H1 (cell line): ENCODE measurements around the gene PLPPR1. TPM values are rescaled to one million over a fixed set of nuclear protein-coding genes. Genes with fewer than 3 reads are reported as not detected.

ENCODE experiments used
- CTCF ChIA-PET: fragments of 300-600 bp; sonication (Branson Sonifier 250); formaldehyde crosslinking; loops from one replicate; lab custom pipeline; 2021; ENCODE audit not compliant: partially characterized antibody; lab: Charles Lee
- POLR2A ChIA-PET: fragments of 300-600 bp; sonication (Branson Sonifier 250); formaldehyde crosslinking; loops from one replicate; lab custom pipeline; 2021; ENCODE audit warnings: inconsistent platforms; ENCODE audit not compliant: partially characterized antibody; lab: Charles Lee
- DNase-seq, 2 experiments: peaks; one replicate each; pipeline versions ENCODE4 v3.0.0 to v3.0.0-alpha.2; 2010 to 2022; ENCODE audit warnings: low spot score in 2 of 2, low read depth in 1 of 2, mixed read lengths in 1 of 2
- FAIRE-seq: peaks from 2 replicates; lab custom pipeline; 2011; peaks lifted over from hg19 to GRCh38; lab: Jason Lieb, UNC
- H2AFZ ChIP-seq: 2 replicates; pipeline ENCODE4 v1.8.1; 2012; ENCODE audit warnings: low read length, inconsistent platforms
- H2AK5ac ChIP-seq: 2 replicates; pipeline ENCODE4 v1.6.1; 2013; ENCODE audit warnings: low read depth, low read length
- H2BK120ac ChIP-seq: replicated peaks from 2 replicates; pipeline ENCODE3; 2013; ENCODE audit warnings: low read depth, low read length, inconsistent platforms
- H2BK12ac ChIP-seq: 2 replicates; pipeline ENCODE4 v1.6.1; 2013; ENCODE audit warnings: low read depth, low read length
- H2BK15ac ChIP-seq: 2 replicates; pipeline ENCODE4 v1.6.1; 2013; ENCODE audit warnings: low read length
- H2BK20ac ChIP-seq: 2 replicates; pipeline ENCODE4 v1.6.1; 2013; ENCODE audit warnings: low read length
- H2BK5ac ChIP-seq: 2 replicates; pipeline ENCODE4 v1.6.1; 2013; ENCODE audit warnings: low read depth, low read length
- H3K14ac ChIP-seq: 2 replicates; pipeline ENCODE4 v1.6.1; 2013; ENCODE audit warnings: inconsistent platforms; ENCODE audit not compliant: insufficient read length
- H3K18ac ChIP-seq: 2 replicates; pipeline ENCODE4 v1.6.1; 2013; ENCODE audit warnings: low read length; ENCODE audit errors: extremely low read depth
- H3K23ac ChIP-seq: 2 replicates; pipeline ENCODE4 v1.6.1; 2013; ENCODE audit warnings: inconsistent platforms; ENCODE audit not compliant: insufficient read length
- H3K23me2 ChIP-seq: 2 replicates; pipeline ENCODE4 v1.6.1; 2013; ENCODE audit warnings: low read depth, low read length
- H3K27ac ChIP-seq: 2 replicates; pipeline ENCODE4 v1.6.1; 2011; ENCODE audit warnings: low read depth, low read length, inconsistent platforms
- H3K27me3 ChIP-seq, 4 experiments: replicated peaks in 1 of 4; 1 replicate in 1 of 4; 2 replicates in 3 of 4; pipeline versions ENCODE4 v1.6.1 to v1.8.1; 2011 to 2013; ENCODE audit warnings: low read length in 3 of 4, mild to moderate bottlenecking in 3 of 4, inconsistent platforms in 2 of 4, mixed read lengths in 2 of 4, moderate library complexity in 1 of 4; ENCODE audit not compliant: control insufficient read depth in 3 of 4, insufficient read depth in 3 of 4; ENCODE audit errors: extremely low read depth in 1 of 4
- H3K36me3 ChIP-seq, 4 experiments: 2 replicates each; pipeline versions ENCODE4 v1.6.1 to v1.8.1; 2011 to 2013; ENCODE audit warnings: mild to moderate bottlenecking in 4 of 4, low read length in 3 of 4, moderate library complexity in 2 of 4, control low read depth in 1 of 4, inconsistent platforms in 1 of 4; ENCODE audit not compliant: insufficient read depth in 4 of 4, control insufficient read depth in 2 of 4
- H3K4ac ChIP-seq: replicated peaks from 2 replicates; pipeline ENCODE3; 2013; ENCODE audit warnings: low read length, low read depth, mixed read lengths, inconsistent platforms; ENCODE audit not compliant: insufficient read length
- H3K4me1 ChIP-seq, 4 experiments: replicated peaks in 1 of 4; 1 replicate in 1 of 4; 2 replicates in 3 of 4; pipeline versions ENCODE4 v1.6.1 to v1.8.1; 2011 to 2013; ENCODE audit warnings: low read length in 3 of 4, inconsistent platforms in 2 of 4, mixed read lengths in 1 of 4; ENCODE audit not compliant: insufficient read depth in 4 of 4, control insufficient read depth in 3 of 4
- H3K4me2 ChIP-seq, 2 experiments: 2 replicates each; pipeline versions ENCODE4 v1.6.1 to v1.8.1; 2011 to 2013; ENCODE audit warnings: low read depth in 2 of 2, low read length in 2 of 2, control low read depth in 1 of 2, inconsistent platforms in 1 of 2, mild to moderate bottlenecking in 1 of 2; ENCODE audit not compliant: insufficient read depth in 1 of 2
- H3K4me3 ChIP-seq, 4 experiments: fragments of 200-600, 300-600 bp in 1 of 4; sonication (generic), shearing (Covaris generic), sonication (Bioruptor Twin) in 1 of 4; 2 replicates each; pipeline versions ENCODE4 v1.5.1 to v1.8.1; 2011 to 2016; ENCODE audit warnings: low read length in 4 of 4, low read depth in 3 of 4, control low read depth in 2 of 4, inconsistent platforms in 2 of 4, mild to moderate bottlenecking in 2 of 4, mixed read lengths in 1 of 4, moderate library complexity in 1 of 4; ENCODE audit not compliant: insufficient read depth in 2 of 4; ENCODE audit errors: extremely low read depth in 1 of 4
- H3K56ac ChIP-seq: replicated peaks from 2 replicates; pipeline ENCODE3; 2013; ENCODE audit warnings: low read depth, mild to moderate bottlenecking, mixed read lengths, low read length, inconsistent platforms; ENCODE audit not compliant: insufficient read length
- H3K79me1 ChIP-seq: 2 replicates; pipeline ENCODE4 v1.6.1; 2013; ENCODE audit warnings: low read depth, low read length, control low read depth
- H3K79me2 ChIP-seq, 2 experiments: 2 replicates each; pipeline versions ENCODE4 v1.6.1 to v1.8.1; 2012 to 2013; ENCODE audit warnings: low read length in 2 of 2, mild to moderate bottlenecking in 2 of 2, inconsistent platforms in 1 of 2; ENCODE audit not compliant: insufficient read depth in 2 of 2, control insufficient read depth in 1 of 2
- H3K9ac ChIP-seq, 4 experiments: replicated peaks in 1 of 4; 1 replicate in 1 of 4; 2 replicates in 3 of 4; pipeline versions ENCODE4 v1.6.1 to v1.8.1; 2011 to 2013; ENCODE audit warnings: low read depth in 3 of 4, low read length in 3 of 4, control low read depth in 2 of 4, mild to moderate bottlenecking in 2 of 4, moderate library complexity in 2 of 4, inconsistent platforms in 1 of 4; ENCODE audit errors: extremely low read depth in 1 of 4
- H3K9me3 ChIP-seq, 2 experiments: 2 replicates each; pipeline versions ENCODE4 v1.6.1 to v1.8.1; 2012 to 2013; ENCODE audit warnings: mild to moderate bottlenecking in 2 of 2, moderate library complexity in 2 of 2, control low read depth in 1 of 2, inconsistent platforms in 1 of 2, low read depth in 1 of 2, low read length in 1 of 2, mixed read lengths in 1 of 2; ENCODE audit not compliant: insufficient read depth in 2 of 2
- H4K20me1 ChIP-seq, 2 experiments: replicated peaks in 1 of 2; 2 replicates each; pipeline versions ENCODE3 to v1.8.1; 2011 to 2013; ENCODE audit warnings: inconsistent platforms in 2 of 2, low read length in 2 of 2, mild to moderate bottlenecking in 1 of 2; ENCODE audit not compliant: insufficient read depth in 2 of 2, control insufficient read depth in 1 of 2
- H4K5ac ChIP-seq: 2 replicates; pipeline ENCODE4 v1.6.1; 2013; ENCODE audit warnings: low read length, low read depth, mixed read lengths, inconsistent platforms; ENCODE audit not compliant: insufficient read length
- H4K8ac ChIP-seq: 2 replicates; pipeline ENCODE4 v1.8.0; 2013; ENCODE audit warnings: mild to moderate bottlenecking, moderate library complexity, low read length, inconsistent platforms; ENCODE audit not compliant: insufficient read depth; ENCODE audit errors: extremely low read depth
- H4K91ac ChIP-seq: replicated peaks from 2 replicates; pipeline ENCODE3; 2013; ENCODE audit warnings: low read length, mixed read lengths, inconsistent platforms; ENCODE audit not compliant: insufficient read length
- CEBPB ChIP-seq: IDR thresholded peaks from 2 replicates; pipeline ENCODE4 v1.6.1; 2012; ENCODE audit warnings: low read depth, low read length
- CTCF ChIP-seq, 3 experiments: IDR thresholded peaks; 1 replicate in 2 of 3; 2 replicates in 1 of 3; pipeline versions ENCODE4 v1.5.1 to v1.6.1; 2011; ENCODE audit warnings: low read length in 3 of 3, mild to moderate bottlenecking in 3 of 3, inconsistent platforms in 2 of 3, low read depth in 1 of 3, moderate library complexity in 1 of 3; ENCODE audit not compliant: insufficient read depth in 1 of 3; ENCODE audit errors: control extremely low read depth in 1 of 3
- FOSL1 ChIP-seq: IDR thresholded peaks from 2 replicates; pipeline ENCODE4 v1.6.1; 2011; ENCODE audit warnings: mild to moderate bottlenecking, low read depth, low read length, moderate library complexity; ENCODE audit not compliant: insufficient read depth
- MAX ChIP-seq: IDR thresholded peaks from 2 replicates; pipeline ENCODE4 v1.6.1; 2012; ENCODE audit warnings: inconsistent platforms
- PHF8 ChIP-seq: fragments of 200-600 bp; sonication (generic); conservative IDR thresholded peaks from 2 replicates; pipeline ENCODE4 v1.7.1; 2012; ENCODE audit warnings: low read depth, mild to moderate bottlenecking, inconsistent platforms, low read length, moderate library complexity
- RNF2 ChIP-seq: fragments of 200-900, 300-1000 bp; sonication (generic); IDR thresholded peaks from 2 replicates; pipeline ENCODE4 v1.7.1; 2016; ENCODE audit warnings: borderline replicate concordance, low read depth, mild to moderate bottlenecking, antibody characterized with exemption, low read length; ENCODE audit not compliant: poor library complexity, severe bottlenecking; ENCODE audit errors: missing control alignments
- SIN3A ChIP-seq, 2 experiments: IDR thresholded peaks in 1 of 2; conservative IDR thresholded peaks in 1 of 2; 2 replicates each; pipeline ENCODE4 v1.6.1; 2011 to 2012; ENCODE audit warnings: low read length in 2 of 2, improper control_type of control experiment in 1 of 2, low read depth in 1 of 2, mild to moderate bottlenecking in 1 of 2
- SP2 ChIP-seq: IDR thresholded peaks from 2 replicates; pipeline ENCODE4 v1.6.1; 2012; ENCODE audit warnings: mild to moderate bottlenecking, low read length, inconsistent platforms
- WGBS, 2 experiments: shearing (Covaris generic) in 1 of 2; methylation state at CpG; one replicate each; pipeline versions ENCODE4 v1.1.6 to v1.1.7; 2013 to 2015; ENCODE audit warnings: low lambda C conversion rate in 2 of 2, mixed read lengths in 2 of 2, inconsistent platforms in 1 of 2, low coverage in 1 of 2, missing lambda C conversion rate in 1 of 2; ENCODE audit not compliant: insufficient replicate concordance in 2 of 2, insufficient coverage in 1 of 2, insufficient read length in 1 of 2; ENCODE audit errors: extremely low coverage in 1 of 2, missing lambda C conversion rate in 1 of 2; 5-methylcytosine and 5-hydroxymethylcytosine counted together
- polyA plus RNA-seq, 7 experiments: library from polyadenylated mRNA; depleted of rRNA in 3 of 7; stranded (reverse) in 5 of 7; unstranded in 2 of 7; fragments of >200 nt in 5 of 7; fragments of 200-250 nt in 2 of 7; gene quantifications; 1 replicate in 5 of 7; 2 replicates in 1 of 7; 4 replicates in 1 of 7; pipeline versions ENCODE4 v1.2.1 to v1.2.3, GENCODE V29; 2011 to 2013; ENCODE audit warnings: missing spikeins in 2 of 7, mixed read lengths in 2 of 7
- total RNA-seq: library from RNA; stranded (reverse); fragmentation: NEBNext Ultra II Directional; extraction: Animal tissue kit (Norgen Biotek cat#: 25700); gene quantifications from 2 replicates; pipeline ENCODE4 v1.2.1, GENCODE V29; 2021

PLPPR1 gene
- total and polyA plus RNA-seq, 2 of the 8 experiments (the other 6 are each of a cell fraction or from before 2014, with no cell fraction given): 1.4 to 1.8 TPM

GRCh38 chr9:101027733-101028345 is 688 bp upstream of the PLPPR1 start:
- Histone ChIP-seq H3K9me3 (no peaks in the 10 kb centered on the region), H2AK5ac (no peak overlapping the region), H3K27me3 (peaks cover 14 to 42% (median 33%) of the 10 kb centered on the region in 4 experiments), H4K20me1 (no peaks in the 10 kb centered on the region), H3K79me2 (no peaks in the 10 kb centered on the region), H2BK5ac (peak overlapping the region; percentile 18; the same call in 1 of the 2 replicates), H4K8ac (peak overlapping the region; percentile 81; the same call in 1 of the 2 replicates), H2BK15ac (no peak overlapping the region), H2AFZ (peak overlapping the region; percentile 99), H3K14ac (no peak overlapping the region), H2BK12ac (no peak overlapping the region), H3K9ac (peak overlapping the region in 2 of 4 experiments; percentile 47 to 49; a peak in 3 of 7 replicates), H3K4me2 (peak overlapping the region; percentile 93 to 97), H4K91ac (no peak overlapping the region), H3K18ac (peak overlapping the region; percentile 26; the same call in 1 of the 2 replicates), H3K4me3 (peak overlapping the region; percentile 61 to 92 (median 79)), H4K5ac (no peak overlapping the region), H3K56ac (no peak overlapping the region), H3K23me2 (peaks cover 19% of the 10 kb centered on the region), H3K4me1 (peaks cover 3 to 12% (median 7%) of the 10 kb centered on the region in 4 experiments; a peak in 4 of 7 replicates), H3K27ac (no peak overlapping the region), H3K4ac (no peak overlapping the region), H2BK120ac (peak overlapping the region; percentile 52), H2BK20ac (no peak overlapping the region), H3K36me3 (no peaks in the 10 kb centered on the region), H3K79me1 (no peaks in the 10 kb centered on the region), H3K23ac (no peak overlapping the region)
- no peak for FAIRE-seq
- CTCF ChIA-PET: no interaction called here
- 20% methylated on average over 12 of the region's 12 CpGs; no CpG with 5 or more reads in 1 of the 2 experiments for WGBS, 2 experiments
- no peak for DNase-seq
- POLR2A ChIA-PET: no interaction called here
- no peak for TF ChIP-seq CEBPB
- no peak for TF ChIP-seq CTCF (IDR thresholded peaks at IDR 0.05; ENCODE audit: control extremely low read depth in 1 of 3, insufficient read depth in 1 of 3, low read depth in 1 of 3, low read length in 3 of 3)
- no peak for TF ChIP-seq SIN3A (conservative IDR thresholded peaks at IDR 0.05 in 1 of 2, IDR thresholded peaks at IDR 0.05 in 1 of 2; ENCODE audit: low read depth in 1 of 2, low read length in 2 of 2)
- no peak for TF ChIP-seq FOSL1
- no peak for TF ChIP-seq PHF8
- no peak for TF ChIP-seq SP2
- TF ChIP-seq RNF2: no peak
- no peak for TF ChIP-seq MAX
